GM12878 (cell line): ENCODE measurements around the gene LLCFC1. TPM values are rescaled to one million over a fixed set of nuclear protein-coding genes. Genes with fewer than 3 reads are reported as not detected.

Source experiments
- ATAC-seq: fragments of 200-7000 bp; cut with Tn5 transposase; 3 replicates; pipeline ENCODE4 v1.9.1; 2020; ENCODE audit warnings: mild to moderate bottlenecking, moderate library complexity
- BruUV-seq: library from RNA; stranded (reverse); fragments of 400-500 nt; replicated peaks from 2 replicates; lab custom pipeline; 2021; lab: Mats Ljungman, UMichigan
- CTCF ChIA-PET: fragments of 300-600 bp; sonication (Branson Sonifier 250); formaldehyde crosslinking; extraction: SDS; loops from one replicate; lab custom pipeline; 2021; ENCODE audit warnings: inconsistent platforms; lab: Yijun Ruan, JAX
- POLR2A ChIA-PET: fragments of 350-600 bp; formaldehyde crosslinking; extraction: SDS; loops from one replicate; lab custom pipeline; 2021; ENCODE audit warnings: inconsistent platforms; lab: Charles Lee
- RAD21 ChIA-PET: fragments of 300-600 bp; sonication (Branson Sonifier 250); formaldehyde crosslinking; loops from one replicate; lab custom pipeline; 2023; ENCODE audit warnings: antibody characterized with exemption; ENCODE audit not compliant: unreplicated experiment; lab: Charles Lee
- SMC1A ChIA-PET: fragments of 300-600 bp; sonication (Branson Sonifier 250); formaldehyde crosslinking; loops from one replicate; lab custom pipeline; 2023; ENCODE audit not compliant: unreplicated experiment, uncharacterized antibody; lab: Charles Lee
- DNase-seq: peaks from one replicate; pipeline ENCODE4 v3.0.0-alpha.2; 2011; ENCODE audit warnings: low read depth, low spot score
- FAIRE-seq: peaks from 3 replicates; lab custom pipeline; 2011; peaks lifted over from hg19 to GRCh38; lab: Jason Lieb, UNC
- H2AFZ ChIP-seq: 2 replicates; pipeline ENCODE4 v1.6.0; 2011; ENCODE audit warnings: low read depth, low read length, control low read depth; ENCODE audit not compliant: control insufficient read depth
- H3K27ac ChIP-seq: 2 replicates; pipeline ENCODE4 v1.5.1; 2011; ENCODE audit warnings: control low read depth; ENCODE audit not compliant: control insufficient read depth, insufficient read depth
- H3K27me3 ChIP-seq, 2 experiments: replicated peaks in 1 of 2; 2 replicates each; pipeline versions ENCODE4 v1.6.0 to v1.6.1; 2011; ENCODE audit warnings: low read length in 1 of 2; ENCODE audit not compliant: control insufficient read depth in 2 of 2, insufficient read depth in 2 of 2
- H3K36me3 ChIP-seq, 2 experiments: 2 replicates each; pipeline ENCODE4 v1.5.1; 2011; ENCODE audit warnings: low read length in 1 of 2; ENCODE audit not compliant: control insufficient read depth in 2 of 2, insufficient read depth in 2 of 2
- H3K4me1 ChIP-seq: 2 replicates; pipeline ENCODE4 v1.6.1; 2011; ENCODE audit warnings: mild to moderate bottlenecking, low read length, moderate library complexity, mixed read lengths; ENCODE audit not compliant: control insufficient read depth, insufficient read depth
- H3K4me2 ChIP-seq: 2 replicates; pipeline ENCODE4 v1.6.0; 2011; ENCODE audit warnings: control low read depth; ENCODE audit not compliant: control insufficient read depth, insufficient read depth
- H3K4me3 ChIP-seq: fragments of 200-600 bp; sonication (generic); 2 replicates; pipeline ENCODE4 v1.5.1; 2016
- H3K79me2 ChIP-seq: 2 replicates; pipeline ENCODE4 v1.6.0; 2011; ENCODE audit warnings: low read length; ENCODE audit not compliant: control insufficient read depth, insufficient read depth
- H3K9ac ChIP-seq: 2 replicates; pipeline ENCODE4 v1.8.0; 2011; ENCODE audit warnings: low read length, control low read depth, mixed read lengths; ENCODE audit not compliant: control insufficient read depth, insufficient read depth
- H3K9me3 ChIP-seq: replicated peaks from 3 replicates; pipeline ENCODE4 v1.5.1; 2011; ENCODE audit warnings: mild to moderate bottlenecking, low read length; ENCODE audit not compliant: control insufficient read depth, insufficient read depth
- H4K20me1 ChIP-seq: 2 replicates; pipeline ENCODE4 v1.6.0; 2011; ENCODE audit not compliant: control insufficient read depth, insufficient read depth
- BCL3 ChIP-seq: IDR thresholded peaks from 2 replicates; pipeline ENCODE4 v1.6.1; 2011; ENCODE audit warnings: borderline replicate concordance, low read depth, mild to moderate bottlenecking, moderate library complexity, low read length; ENCODE audit not compliant: insufficient read depth, poor library complexity, severe bottlenecking
- E2F4 ChIP-seq: IDR thresholded peaks from 2 replicates; pipeline ENCODE4 v1.6.1; 2012; ENCODE audit warnings: low read depth, low read length, improper control_type of control experiment
- HDAC2 ChIP-seq: fragments of 200-600 bp; sonication (generic); IDR thresholded peaks from 2 replicates; pipeline ENCODE4 v1.6.1; 2017
- IRF5 ChIP-seq: fragments of 450-650 bp; IDR thresholded peaks from 2 replicates; pipeline ENCODE4 v1.6.1; 2017; ENCODE audit warnings: borderline replicate concordance
- MEF2A ChIP-seq: IDR thresholded peaks from 2 replicates; pipeline ENCODE4 v1.6.1; 2011; ENCODE audit warnings: low read depth, mild to moderate bottlenecking, low read length, moderate library complexity; ENCODE audit not compliant: insufficient read depth
- NBN ChIP-seq: fragments of 450-650 bp; IDR thresholded peaks from 2 replicates; pipeline ENCODE4 v1.6.1; 2016
- POLR2A ChIP-seq: IDR thresholded peaks from 2 replicates; pipeline ENCODE4 v1.6.1; 2011; ENCODE audit warnings: low read depth, mild to moderate bottlenecking, low read length
- RELA ChIP-seq: fragments of 450-650 bp; IDR thresholded peaks from 2 replicates; pipeline ENCODE4 v1.8.0; 2014; ENCODE audit warnings: borderline replicate concordance; ENCODE audit not compliant: partially characterized antibody
- RUNX3 ChIP-seq: IDR thresholded peaks from 2 replicates; pipeline ENCODE4 v1.6.1; 2012; ENCODE audit warnings: low read length, inconsistent platforms
- SIN3A ChIP-seq: IDR thresholded peaks from 2 replicates; pipeline ENCODE4 v1.6.1; 2012; ENCODE audit warnings: low read depth, low read length, improper control_type of control experiment
- SMAD1 ChIP-seq: fragments of 450-650 bp; IDR thresholded peaks from 2 replicates; pipeline ENCODE4 v1.6.1; 2018; ENCODE audit warnings: mild to moderate bottlenecking, low read depth; ENCODE audit not compliant: partially characterized antibody
- SMARCA5 ChIP-seq: fragments of 450-650 bp; IDR thresholded peaks from 2 replicates; pipeline ENCODE4 v1.6.1; 2017; ENCODE audit warnings: mild to moderate bottlenecking
- SRF ChIP-seq, 2 experiments: IDR thresholded peaks; 2 replicates each; pipeline ENCODE4 v1.6.1; 2011; ENCODE audit warnings: low read depth in 2 of 2, low read length in 2 of 2, mild to moderate bottlenecking in 1 of 2, moderate library complexity in 1 of 2
- TAF1 ChIP-seq: IDR thresholded peaks from 2 replicates; pipeline ENCODE4 v1.6.1; 2011; ENCODE audit warnings: mild to moderate bottlenecking, low read depth, low read length, borderline replicate concordance
- TBL1XR1 ChIP-seq: IDR thresholded peaks from 2 replicates; pipeline ENCODE4 v1.6.1; 2012; ENCODE audit warnings: low read depth, low read length, improper control_type of control experiment
- WGBS: methylation state at CpG from one replicate; pipeline ENCODE4 v1.1.6; 2016; ENCODE audit warnings: low lambda C conversion rate; ENCODE audit not compliant: insufficient replicate concordance, insufficient coverage; ENCODE audit errors: missing lambda C conversion rate; 5-methylcytosine and 5-hydroxymethylcytosine counted together
- in situ Hi-C: fragments of 300-500 bp; cut with MboI; formaldehyde crosslinking; loops from 9 replicates; pipeline ENCODE4 v1.14.3; 2018; ENCODE audit warnings: mixed read lengths
- intact Hi-C: fragments of 100-400 bp; cut with micrococcal nuclease; formaldehyde crosslinking; loops from one replicate; pipeline ENCODE4 v1.14.2; 2022; ENCODE audit not compliant: unreplicated experiment
- polyA plus RNA-seq, 11 experiments: library from polyadenylated mRNA; depleted of rRNA in 4 of 11; unstranded in 6 of 11; stranded (reverse) in 5 of 11; fragments of >200 nt; fragmentation: Nextera tagmentation in 4 of 11; fragmentation: Illumina TruSeq in 1 of 11; extraction: Ambion mirVana in 4 of 11; extraction: Trizol in 1 of 11; gene quantifications; 1 replicate in 1 of 11; 2 replicates in 10 of 11; pipeline versions ENCODE4 v1.2.1 to v1.2.3, GENCODE V29; 2011 to 2016; ENCODE audit warnings: inconsistent platforms in 2 of 11, missing spikeins in 2 of 11, low read depth in 1 of 11
- total RNA-seq, 4 experiments: library from RNA; depleted of rRNA in 3 of 4; stranded (reverse); fragments of >200 nt in 3 of 4; fragmentation: Illumina TruSeq in 1 of 4; extraction: Trizol in 1 of 4; gene quantifications; 2 replicates each; pipeline versions ENCODE4 v1.2.1 to v1.2.3, GENCODE V29; 2013 to 2021
- TF ChIP-seq, protein P1 (sequence below): fragments of 450-650 bp; IDR thresholded peaks from 2 replicates; pipeline ENCODE4 v1.6.1; 2017; ENCODE audit warnings: antibody characterized with exemption, mild to moderate bottlenecking, moderate library complexity

Gene LLCFC1
- total and polyA plus RNA-seq, 10 of the 15 experiments (the other 5 are each of a cell fraction or from before 2014, with no cell fraction given), result not detected

DNA sequence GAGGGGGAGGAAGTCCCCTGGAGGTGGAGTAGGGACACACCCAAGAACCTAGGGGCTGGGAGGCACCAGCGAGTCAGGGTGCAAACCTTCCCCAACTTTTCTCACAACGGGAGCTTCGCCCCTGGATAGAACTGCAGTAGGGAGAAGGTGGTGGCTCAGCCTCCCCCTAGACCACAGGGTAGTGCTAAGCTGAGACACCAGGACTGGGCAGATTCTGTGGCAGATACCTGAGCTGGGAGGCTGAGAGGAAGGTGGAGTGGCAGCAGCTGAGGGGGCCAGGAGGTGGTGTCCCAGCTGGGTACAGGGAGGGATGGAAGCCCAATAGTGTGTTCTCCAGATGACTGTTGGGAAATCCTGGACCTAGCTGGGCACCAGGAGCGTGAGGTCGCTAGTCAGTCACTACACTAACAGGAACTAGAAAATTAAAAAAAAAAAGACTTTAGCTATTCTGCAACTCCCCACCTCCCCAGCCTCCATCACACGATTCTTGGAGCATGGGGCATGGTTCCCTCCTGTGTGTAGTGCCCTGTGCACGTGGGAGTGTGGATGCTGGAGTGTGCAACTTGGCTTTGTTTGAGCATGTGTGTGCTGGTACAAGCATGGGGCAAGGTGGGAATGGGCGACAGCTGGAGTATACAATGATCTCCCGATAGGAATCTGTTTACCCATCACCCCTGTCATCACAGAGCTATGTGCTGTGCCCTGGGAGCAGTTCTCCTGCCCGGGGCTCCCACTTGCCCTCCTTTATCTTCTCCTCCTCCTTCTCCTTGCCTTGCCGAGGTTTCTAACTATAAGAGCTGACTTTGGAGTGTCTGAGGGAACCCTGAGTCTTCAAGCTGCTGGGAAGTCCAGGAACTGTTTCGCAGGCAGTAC is 44.9 kb upstream of the LLCFC1 start (continued):
- TF ChIP-seq BCL3 (no peak), HDAC2 (no peak)
- TF ChIP-seq, protein P1, sequence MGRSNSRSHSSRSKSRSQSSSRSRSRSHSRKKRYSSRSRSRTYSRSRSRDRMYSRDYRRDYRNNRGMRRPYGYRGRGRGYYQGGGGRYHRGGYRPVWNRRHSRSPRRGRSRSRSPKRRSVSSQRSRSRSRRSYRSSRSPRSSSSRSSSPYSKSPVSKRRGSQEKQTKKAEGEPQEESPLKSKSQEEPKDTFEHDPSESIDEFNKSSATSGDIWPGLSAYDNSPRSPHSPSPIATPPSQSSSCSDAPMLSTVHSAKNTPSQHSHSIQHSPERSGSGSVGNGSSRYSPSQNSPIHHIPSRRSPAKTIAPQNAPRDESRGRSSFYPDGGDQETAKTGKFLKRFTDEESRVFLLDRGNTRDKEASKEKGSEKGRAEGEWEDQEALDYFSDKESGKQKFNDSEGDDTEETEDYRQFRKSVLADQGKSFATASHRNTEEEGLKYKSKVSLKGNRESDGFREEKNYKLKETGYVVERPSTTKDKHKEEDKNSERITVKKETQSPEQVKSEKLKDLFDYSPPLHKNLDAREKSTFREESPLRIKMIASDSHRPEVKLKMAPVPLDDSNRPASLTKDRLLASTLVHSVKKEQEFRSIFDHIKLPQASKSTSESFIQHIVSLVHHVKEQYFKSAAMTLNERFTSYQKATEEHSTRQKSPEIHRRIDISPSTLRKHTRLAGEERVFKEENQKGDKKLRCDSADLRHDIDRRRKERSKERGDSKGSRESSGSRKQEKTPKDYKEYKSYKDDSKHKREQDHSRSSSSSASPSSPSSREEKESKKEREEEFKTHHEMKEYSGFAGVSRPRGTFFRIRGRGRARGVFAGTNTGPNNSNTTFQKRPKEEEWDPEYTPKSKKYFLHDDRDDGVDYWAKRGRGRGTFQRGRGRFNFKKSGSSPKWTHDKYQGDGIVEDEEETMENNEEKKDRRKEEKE, result no peak

DNA sequence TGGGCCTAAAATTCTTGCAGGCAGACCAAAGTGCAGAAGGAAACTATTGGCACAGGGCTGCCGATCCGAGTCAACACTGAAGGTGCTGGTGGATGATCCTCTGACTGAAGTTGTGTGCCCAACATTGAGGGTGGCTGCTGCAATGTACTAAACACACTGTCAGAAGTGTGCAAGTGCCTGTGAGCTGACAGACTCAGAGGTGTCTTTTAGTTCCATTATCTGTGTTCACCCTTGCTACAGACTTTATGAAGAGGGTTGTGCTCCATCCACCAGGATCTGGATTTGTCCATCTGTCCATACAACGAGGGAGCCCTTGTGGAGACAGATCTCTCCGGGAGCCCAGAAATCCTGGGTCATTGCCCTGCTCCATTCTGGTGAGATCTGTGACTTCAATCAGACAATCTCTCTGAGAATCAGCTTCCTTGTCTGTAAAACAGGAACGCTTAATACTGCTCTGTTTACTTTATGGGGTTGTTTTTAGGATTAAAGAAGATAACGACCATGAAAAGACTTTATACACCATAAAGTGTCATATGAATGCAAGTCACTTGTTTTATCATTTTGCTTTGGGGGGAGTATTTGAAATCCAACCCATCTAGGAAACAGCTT is 44.2 kb upstream of the LLCFC1 start:
- TF ChIP-seq E2F4, result no peak
- TF ChIP-seq SMARCA5, result no peak
- TF ChIP-seq SIN3A, result no peak
- TF ChIP-seq RUNX3, result no peak
- no peak for TF ChIP-seq MEF2A
- no peak for TF ChIP-seq POLR2A
- no peak for TF ChIP-seq TAF1
- no peak for TF ChIP-seq SRF (IDR thresholded peaks at IDR 0.05; ENCODE audit: low read depth in 2 of 2, low read length in 2 of 2)
- no peak for TF ChIP-seq IRF5
- no peak for TF ChIP-seq TBL1XR1
- no peak for TF ChIP-seq SMAD1
- no peak for TF ChIP-seq RELA
- no peak for TF ChIP-seq NBN
- no peak for DNase-seq
- no peak overlapping the region for H2AFZ ChIP-seq
- H4K20me1 ChIP-seq, result no peaks in the 10 kb centered on the region
- H3K27me3 ChIP-seq, result peaks cover 0 to 3% of the 10 kb centered on the region in 2 experiments; a peak in 3 of 4 replicates
- H3K4me2 ChIP-seq, result no peak overlapping the region
- no peak overlapping the region for H3K9ac ChIP-seq
- in situ Hi-C loops, result no loop called here
- no peak overlapping the region for H3K4me3 ChIP-seq
- CTCF ChIA-PET, result interaction anchor here (1.0 to 1.7 kb wide), 3 partner anchors 14 to 108 kb away, joined by 3 to 5 read pairs (median 3); no protein-coding TSS in a partner anchor
- H3K4me1 ChIP-seq, result no peaks in the 10 kb centered on the region
- no peaks in the 10 kb centered on the region for H3K79me2 ChIP-seq
- FAIRE-seq, result no peak
- ATAC-seq, result no peak
- SMC1A ChIA-PET, result no interaction called here
- WGBS, result 15% methylated on average over 6 of the region's 6 CpGs
- no peaks in the 10 kb centered on the region for H3K9me3 ChIP-seq
- BruUV-seq, result no TSS peak
- H3K27ac ChIP-seq, result no peak overlapping the region
- POLR2A ChIA-PET, result no interaction called here
- H3K36me3 ChIP-seq, result no peaks in the 10 kb centered on the region
- intact Hi-C loops, result no loop called here
- RAD21 ChIA-PET, result no interaction called here
